G401.6 (cell line): ENCODE results near the gene ZFR2.
"Not testable (repeated sequence)": the region's sequence is repeated elsewhere in the genome, so short reads cannot be mapped to it uniquely, and the experiment has no call there.

ENCODE experiments used
- FAIRE-seq: peaks from 2 replicates; lab custom pipeline; 2012; peaks lifted over from hg19 to GRCh38; lab: Jason Lieb, UNC

Gene ZFR2

DNA sequence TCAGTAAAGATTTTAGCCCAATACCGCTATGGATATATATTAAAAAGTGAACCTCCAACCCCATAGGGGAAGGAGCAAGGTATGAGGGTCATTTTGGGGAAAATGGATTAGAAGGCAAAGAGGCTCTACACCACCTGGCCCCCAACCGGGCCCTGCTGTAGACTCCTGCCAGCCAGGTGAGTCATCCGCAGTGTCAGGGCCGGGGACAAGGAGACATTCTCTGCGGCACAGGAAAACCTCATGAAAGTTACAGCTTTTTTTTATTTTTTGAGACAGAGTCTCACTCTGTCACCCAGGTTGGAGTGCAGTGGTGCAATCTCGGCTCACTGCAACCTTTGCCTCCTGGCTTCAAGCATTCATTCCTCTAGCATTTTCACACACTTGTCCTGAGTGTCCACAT, 32.0 kb downstream of the ZFR2 start:
- FAIRE-seq = no peak

DNA sequence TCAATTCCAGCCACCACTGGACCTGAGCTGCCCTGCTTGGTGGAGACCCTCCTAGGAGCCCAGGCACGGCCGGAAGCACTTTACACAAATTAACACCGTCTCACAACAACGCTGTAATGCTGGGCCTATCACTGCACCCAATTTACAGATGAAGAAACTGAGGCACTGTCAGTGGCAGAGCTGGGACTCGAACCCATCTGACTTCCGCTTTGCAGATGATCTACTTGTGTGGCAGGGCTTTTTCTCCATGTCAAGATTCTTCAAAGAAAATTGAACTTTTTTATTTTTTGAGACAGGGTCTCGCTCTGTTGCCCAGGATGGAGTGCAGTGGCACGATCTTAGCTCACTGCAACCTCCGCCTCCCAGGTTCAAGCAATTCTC, 33.8 kb downstream of the ZFR2 start:
- FAIRE-seq = no peak

DNA sequence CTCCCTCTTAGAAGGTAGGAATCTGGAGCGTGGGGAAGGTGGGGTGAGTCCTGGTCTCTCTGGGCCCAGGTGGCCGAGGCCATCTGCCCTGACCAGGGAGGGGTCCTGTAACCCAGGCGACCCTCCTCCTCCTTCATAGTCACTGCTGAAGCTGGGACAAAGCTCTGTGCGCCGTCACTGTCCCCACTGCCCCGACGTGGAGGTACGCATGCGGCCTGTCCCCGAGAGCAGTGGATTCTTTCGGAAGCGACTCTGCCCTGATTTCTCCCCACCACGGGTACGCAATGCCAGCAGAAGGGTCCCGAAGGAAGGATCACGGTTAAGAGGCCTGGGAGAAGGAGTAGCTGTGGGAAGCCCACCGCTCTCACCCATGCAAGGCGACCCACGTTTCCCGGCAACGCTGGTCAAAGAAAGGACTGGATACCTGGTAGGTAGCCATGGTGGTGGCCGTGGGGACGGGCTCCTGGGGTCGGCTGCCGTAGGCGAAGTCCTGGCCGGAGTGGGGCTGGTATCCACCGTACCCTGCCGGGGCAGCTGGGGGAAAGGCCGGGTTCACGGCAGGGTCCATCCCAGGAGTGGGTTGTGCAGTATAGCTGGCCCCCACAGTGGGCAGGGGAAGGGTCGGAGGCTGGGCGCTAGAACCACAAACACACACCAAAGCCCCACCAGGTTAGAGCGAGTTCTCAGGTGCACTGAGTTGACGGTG, 34.3 kb downstream of the ZFR2 start:
- FAIRE-seq = no peak

DNA sequence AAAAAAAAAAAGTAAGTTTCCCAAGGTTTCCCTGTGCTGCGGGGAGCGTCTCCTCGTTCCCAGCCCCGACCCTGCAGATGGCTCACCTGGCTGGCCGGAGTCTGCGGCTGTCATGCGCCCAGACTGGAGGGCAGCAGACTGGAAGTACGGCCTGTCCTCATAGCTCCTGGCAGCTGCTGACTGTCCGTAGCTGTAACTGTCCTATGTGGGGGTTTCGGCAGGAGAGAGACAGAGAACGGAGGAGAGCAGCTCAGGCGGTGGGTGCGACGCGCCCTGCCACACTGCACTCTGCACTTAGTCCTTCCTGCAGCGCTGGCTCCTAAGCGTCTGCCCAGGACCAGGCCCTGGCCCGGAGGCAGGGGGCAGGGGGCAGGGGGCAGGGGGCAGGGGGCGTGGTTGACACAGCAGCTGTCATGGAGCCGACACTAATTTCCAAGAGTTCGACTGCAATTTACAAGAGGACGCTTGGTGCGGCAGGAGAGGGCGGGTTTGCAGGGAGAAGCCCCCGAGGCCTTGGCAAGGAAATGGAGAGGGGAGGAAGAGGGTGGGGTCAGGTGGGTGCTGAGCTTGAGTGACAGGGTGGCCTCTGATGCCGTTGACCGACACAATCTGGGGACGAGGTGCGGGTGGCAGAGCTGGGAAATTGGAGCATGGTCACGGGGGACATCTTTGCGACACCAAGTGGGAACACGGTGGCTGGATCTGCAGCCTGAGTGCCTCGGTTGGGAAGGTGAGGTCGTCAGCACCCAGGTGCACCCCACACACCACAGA, 35.1 kb downstream of the ZFR2 start:
- FAIRE-seq = no peak

DNA sequence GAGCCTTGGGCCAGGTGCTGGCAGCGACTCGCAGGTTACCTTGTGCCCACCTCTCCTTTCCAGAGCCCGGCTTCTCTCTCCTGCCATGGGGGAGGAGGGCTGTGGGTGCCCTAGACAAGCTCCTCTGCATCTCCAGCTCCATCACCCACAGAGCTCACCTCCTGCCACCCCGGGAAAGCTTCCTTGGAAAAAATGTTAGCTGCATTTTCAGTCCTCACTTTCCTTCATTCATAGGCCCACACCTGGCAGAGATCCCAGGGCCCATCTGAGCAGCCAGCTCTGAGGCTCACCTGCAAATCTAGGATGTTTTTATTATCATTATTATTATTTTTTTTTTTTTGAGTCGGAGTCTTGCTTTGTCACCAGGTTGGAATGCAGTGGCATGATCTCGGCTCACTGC, 36.8 kb downstream of the ZFR2 start:
- no peak for FAIRE-seq

DNA sequence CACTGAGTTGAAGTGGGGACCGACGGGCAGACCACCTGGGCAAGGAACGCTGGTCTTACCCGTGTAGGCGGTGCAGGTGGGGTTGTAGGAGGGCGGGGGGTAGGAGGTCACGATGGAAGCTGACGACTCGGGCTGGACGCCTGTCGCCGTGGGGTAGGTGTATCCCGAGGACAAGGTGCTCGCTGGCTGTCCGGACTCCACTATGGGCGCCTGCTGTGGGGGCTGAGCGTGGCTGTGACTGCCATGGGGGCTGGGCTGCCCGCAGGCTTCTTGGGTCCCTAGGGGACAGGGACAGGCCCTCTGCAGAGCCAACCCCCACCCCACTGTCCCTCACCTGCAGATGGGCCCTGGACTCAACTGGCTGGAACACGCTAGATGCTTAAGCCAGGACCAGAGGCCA, 37.2 kb downstream of the ZFR2 start:
- no peak for FAIRE-seq

DNA sequence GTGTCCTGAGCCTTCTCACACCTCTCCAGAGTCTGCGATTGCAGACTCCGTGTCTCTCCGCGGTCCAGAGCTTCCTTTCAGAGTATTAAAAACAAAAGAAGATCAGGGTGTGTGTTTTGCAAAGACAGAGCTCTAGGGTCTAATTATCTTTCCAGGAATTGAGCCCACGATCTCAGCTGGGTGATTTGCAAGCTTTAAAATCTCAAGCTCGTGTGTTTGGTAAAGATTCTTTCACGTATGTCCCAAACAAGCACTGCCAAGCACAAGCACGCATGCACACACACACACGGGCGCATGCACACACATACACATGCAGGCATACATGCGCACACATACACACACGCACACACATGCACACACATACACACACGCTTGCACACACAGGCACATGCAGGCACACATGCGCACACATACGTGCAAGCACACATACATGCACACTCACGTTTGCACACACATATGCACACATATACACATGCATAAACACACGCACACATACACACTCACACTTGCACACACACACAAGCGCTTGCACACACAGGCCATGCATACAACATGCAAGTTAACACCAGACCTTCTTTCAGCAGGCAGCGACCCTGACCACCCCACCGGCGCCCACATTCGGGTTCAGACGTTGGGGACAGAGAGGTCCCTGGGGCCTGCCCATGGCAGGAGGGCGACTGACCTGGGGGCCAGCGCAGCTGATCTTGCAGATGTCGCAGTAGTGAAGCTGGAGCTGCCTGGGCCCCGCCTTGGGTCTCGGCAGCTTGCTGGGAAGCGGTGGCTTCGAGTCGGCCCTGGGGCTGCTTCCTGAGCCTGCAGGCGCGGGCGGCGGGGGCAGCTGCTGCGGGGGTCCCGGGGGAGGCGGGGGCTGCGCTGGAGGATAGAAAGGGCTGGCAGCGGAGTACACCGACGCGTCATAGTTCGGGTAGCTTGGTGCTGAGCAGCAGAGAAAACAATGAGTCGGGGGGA, 37.9 kb downstream of the ZFR2 start:
- no peak for FAIRE-seq

DNA sequence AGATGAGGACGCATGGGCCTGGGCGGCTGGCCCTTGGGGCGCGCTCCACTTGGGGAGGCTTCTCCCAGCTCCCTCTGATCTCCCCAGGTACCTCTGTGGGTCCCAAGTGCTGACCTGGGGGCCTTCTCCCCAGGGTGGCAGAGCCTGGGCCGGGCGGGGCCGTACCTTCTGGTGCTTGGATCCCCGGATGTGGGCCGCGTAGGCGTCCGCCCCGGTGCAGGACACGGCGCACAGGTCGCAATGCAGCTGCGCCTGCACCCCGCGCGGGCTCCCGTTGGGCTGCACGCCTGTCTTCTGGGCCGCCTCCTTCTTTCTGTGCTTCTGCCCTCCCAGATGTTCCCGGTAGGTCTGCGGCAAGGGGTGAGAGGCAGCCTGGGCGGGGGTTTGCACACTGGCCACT, 41.5 kb downstream of the ZFR2 start:
- no peak for FAIRE-seq

DNA sequence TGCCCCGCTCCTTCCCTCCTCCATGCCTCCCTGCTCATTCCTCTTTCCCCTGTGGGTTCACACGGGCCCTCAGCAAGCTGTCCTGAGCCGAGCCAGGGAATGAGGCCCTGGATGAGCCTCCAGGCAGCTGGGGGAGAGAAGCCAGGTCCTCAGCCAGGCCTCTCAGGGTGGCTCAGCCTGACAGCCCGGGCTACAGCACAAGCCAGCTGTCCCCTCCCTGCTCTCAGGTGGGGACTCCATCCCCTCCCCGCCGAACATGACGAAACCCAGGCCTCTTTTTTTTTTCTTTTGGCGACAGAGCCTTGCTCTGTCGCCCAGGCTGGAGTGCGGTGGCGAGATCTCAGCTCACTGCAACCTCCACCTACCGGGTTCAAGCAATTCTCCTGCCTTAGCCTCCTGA, 42.7 kb downstream of the ZFR2 start:
- no peak for FAIRE-seq

DNA sequence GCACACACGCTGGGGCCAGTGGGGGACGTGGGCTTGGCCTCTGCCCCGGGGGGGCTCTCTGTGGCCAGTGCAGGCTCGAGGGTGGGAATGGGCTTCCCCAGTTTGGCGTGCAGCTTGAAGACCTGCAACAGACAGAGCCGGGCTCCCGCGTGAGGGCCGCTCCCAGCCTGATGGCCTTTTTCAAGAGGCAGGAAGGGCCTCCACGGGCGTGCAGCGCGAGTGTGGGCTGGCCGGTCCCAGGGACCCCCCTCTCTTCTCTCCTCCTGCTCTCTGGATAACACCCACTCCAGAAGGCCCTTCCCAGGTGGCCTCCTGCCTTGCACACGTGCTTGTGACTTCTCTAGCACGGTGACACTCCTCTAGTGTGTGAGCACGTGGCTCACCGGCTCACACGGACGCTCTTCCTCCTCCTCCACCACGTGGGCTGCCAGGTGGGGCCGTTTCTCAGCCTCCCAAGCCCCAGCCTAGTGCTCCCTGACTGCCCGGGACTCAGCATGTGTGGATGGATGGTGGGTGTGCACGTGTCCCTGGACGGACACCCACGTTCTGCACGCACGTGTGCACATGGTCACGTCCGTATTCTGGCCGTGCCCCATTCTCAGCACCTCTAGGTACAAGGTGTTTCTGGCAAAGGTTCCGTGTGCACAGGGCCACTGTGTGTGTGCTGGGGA, 43.4 kb downstream of the ZFR2 start:
- no peak for FAIRE-seq

DNA sequence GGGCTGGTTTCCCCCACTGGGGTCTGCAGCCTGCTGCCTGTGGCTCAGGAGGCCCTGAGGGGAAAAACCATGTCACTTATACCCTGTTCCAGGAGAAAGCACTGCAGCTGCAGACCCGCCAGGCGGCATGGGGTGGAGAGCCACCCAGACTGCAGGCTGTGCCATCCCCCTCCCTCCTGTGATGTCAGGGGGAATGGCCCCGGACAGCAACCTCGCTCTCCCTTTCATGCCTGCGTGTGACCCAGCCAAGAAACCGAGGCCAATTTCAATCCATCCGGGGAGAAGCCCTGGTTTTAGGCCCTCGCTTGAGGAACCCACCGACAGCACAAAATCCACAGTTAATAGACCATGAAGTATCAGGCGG, 45.5 kb downstream of the ZFR2 start:
- no peak for FAIRE-seq

DNA sequence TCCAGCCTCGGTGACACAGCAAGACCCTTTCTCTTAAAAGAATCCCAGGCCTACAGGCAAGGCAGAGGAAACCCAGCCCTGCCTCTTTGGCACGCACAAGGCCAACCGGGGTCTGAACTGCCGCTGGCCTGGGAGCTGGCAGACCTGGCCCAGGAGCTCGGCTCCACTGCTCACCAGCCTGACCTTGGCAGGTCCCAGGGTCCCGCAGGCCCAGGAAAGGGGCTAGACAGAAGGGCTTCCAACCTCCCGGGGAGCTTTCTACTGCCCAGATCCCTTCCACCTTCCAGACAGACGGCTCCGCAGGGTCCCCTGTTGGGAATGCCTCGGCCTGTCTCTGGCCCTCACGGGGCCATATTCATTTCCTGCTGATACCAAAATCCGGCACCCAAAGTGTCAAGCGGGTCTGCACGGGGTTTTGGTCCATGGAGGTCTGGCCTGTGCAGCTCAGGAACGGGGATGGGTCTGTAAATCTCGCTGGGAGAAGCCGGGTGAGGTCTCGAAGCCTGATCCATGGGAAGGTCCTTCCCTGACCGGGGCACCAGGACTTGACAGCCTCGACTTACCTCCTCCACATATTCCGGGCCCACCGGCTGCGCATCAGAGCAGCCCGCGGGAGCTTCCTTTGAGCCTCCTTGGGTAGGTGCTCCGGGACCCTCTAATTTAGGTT, 46.0 kb downstream of the ZFR2 start:
- FAIRE-seq = no peak

DNA sequence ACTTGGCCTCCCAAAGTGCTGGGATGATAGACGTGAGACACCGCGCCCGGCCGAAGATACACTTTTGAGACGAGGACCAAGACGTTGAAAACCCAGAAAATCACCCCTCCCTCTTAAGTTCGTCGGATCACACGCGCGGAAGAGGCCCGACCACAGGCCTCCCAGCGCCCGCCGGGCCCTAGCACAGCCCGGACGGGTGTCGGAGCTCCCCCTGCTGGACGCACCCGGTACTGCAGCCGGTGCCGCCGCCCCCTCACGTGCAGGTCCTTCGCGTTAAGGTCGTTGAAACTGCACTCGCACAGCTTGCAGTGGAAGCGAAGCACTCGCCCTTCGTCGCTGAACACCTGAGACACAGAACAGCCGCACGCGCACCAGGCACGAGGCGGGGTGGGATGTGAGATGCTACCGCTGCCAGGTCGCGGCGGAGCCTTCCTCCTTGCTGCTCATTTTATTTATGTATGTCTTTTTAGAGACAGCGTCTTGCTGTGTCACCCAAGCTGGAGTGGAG, 46.9 kb downstream of the ZFR2 start:
- no peak for FAIRE-seq

DNA sequence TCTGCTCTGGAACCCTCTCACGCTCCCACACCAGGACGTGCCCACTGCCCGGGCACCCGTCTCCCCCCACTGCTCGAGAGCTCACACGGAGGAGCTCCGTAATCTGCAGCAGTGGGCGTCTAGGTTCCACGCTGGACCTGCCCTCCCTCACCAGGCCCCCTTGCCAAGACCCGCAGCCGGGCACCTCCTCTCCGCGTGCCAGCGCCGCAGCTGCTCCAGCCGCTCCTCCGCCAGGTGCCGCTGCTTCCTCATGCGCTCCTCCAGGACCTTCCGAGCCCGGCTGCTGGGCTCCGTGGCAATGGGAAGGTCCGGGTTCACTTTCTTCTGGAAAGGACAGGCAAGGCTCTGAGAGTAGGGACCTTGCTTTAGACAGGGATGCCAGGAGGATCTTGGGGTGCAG, 47.7 kb downstream of the ZFR2 start:
- FAIRE-seq = no peak

DNA sequence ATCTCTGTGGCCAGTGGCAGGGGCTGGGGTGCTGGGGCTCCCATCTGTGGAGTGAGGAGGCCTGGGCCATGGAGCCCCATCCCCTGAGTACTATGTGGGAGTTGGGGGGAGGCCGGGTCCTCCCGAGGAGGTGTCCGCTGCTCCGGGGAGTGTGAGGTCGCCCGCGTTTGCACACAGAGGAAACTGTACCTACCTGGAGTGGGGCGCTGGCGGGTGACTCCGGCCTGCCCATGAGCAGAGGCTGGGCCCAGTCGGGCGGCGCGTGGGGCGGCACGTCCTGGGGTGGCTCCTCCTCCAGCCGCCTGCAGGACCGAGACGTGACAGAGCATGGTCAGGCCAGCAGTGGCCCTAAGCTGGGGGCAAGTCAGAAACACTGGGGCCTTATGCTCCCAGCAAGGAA, 48.8 kb downstream of the ZFR2 start:
- no peak for FAIRE-seq

DNA sequence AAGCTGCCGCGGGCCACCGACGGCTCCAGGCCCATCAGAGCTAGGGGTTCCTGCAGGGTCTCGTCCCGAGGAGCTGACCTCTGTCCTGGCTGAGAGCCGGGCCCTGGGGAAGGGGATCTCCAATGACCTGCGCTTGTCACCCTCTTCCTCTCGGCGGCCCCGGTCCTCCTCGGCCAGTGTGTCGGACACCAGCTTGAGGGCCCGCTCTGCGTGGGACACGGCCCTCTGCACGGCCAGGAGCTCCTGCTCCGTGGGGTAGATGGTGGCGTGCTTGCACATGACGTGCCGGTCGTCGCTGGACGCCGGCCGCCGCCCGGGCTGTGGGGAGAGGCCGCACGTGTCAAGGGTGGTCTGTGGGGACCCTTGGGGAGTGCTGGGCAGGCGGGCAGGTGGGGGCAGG, 49.9 kb downstream of the ZFR2 start:
- no peak for FAIRE-seq

DNA sequence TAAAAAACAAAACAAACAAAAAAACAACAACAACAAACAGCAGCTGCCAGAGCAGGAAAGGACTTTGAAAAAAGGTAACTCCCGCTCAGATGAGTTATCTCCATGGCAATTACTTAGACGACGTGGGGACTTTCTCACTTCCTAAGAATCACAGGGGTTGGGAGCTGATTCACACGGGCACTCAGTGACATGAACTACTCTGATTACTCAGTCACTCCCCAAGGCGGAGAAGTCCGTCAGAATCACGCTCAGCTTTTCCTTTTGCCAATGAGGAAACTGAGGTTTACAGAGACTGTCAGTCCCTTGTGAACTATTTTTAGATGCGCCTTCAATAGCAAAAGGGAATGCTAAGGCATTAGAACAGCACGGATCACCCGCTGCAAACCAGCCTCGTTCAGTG, 50.4 kb downstream of the ZFR2 start:
- FAIRE-seq = no peak

DNA sequence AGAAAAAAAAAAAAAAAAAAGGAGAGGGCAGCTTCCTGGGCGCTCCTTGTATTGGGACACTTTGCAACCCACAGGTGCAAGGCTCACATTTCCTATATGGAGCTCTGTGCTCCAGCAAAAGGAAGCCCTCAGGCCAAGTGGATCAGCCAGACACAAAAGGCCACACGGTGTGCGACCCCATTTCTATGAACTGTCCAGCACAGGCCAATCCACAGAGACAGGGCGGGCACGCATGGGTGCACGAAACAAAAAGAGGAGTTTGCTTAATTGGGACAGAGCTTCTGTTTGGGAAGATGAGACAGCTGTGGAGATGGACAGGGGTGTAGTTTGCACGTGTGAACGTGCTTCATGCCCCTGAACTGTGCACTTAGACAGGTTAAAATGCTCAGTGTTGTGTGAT, 51.1 kb downstream of the ZFR2 start:
- no peak for FAIRE-seq

DNA sequence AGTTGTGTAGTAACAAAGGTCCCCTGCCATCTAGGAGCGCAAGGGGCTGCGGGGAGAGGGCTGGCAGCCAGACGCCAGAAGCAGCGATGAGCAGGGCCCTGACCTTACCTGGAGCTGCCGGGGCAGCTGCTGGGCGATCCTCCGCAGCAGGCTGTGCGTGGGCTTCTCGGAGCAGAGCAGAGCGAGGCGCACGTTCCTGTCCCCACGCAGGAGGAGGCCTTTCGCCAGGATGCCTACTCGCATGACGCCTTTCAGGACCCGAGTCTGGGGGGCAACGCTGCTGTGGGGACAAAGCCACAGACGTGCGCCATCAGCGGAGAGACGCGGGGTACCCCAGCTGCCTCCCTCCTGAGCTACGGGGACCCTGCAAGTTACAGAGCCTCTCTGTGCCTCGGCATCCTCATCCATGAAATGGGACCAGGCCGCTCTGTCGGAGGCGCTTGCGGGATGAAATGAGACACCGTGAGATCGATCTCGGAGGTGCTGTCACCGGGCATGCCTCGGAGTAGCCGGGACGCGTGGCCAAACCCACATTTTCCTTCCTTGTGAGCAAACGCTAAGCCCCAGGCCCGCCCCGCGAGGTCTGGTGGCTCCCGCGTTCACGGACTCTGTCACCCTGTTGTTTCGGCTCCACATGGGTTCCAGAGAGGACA, 52.1 kb downstream of the ZFR2 start:
- no peak for FAIRE-seq

DNA sequence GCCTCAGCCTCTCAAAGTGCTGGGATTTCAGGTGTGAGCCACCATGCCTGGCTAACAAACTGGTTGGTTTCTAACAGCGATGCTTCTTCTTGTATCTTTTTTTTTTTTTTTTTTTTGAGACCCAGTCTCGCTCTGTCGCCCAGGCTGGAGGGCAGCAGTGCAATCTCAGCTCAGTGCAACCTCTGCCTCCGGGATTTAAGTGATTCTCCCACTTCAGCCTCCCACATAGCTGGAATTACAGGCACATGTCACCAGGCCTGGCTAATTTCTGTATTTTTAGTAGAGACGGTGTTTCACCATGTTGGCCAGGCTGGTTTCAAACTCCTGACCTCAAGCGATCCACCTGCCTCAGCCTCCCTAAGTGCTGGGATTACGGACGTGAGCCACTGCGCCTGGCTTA, 52.7 kb downstream of the ZFR2 start:
- FAIRE-seq = not testable (repeated sequence)

DNA sequence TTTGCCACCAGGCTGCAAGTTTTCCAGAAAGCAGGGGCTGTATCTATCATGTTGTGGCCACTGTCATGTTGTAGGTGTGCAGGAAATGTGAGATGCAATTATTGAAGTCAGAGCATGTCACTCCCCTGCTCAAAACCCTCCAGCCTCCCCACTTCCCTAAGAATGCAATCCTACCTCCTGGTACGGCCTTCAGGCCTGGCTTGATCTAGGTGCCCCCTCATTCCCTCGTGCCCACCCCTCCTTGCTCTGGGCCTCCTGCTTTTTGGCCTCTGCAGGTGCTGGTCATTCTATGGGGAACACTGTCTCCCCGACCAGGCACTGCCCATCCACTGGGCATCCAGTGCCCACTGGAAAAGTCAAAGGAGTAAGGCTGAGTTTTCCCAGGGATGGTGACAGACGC, 54.2 kb downstream of the ZFR2 start:
- FAIRE-seq = no peak
